ENCODE data around the gene PPP6C. TPM values are rescaled to one million over a fixed set of nuclear protein-coding genes. Genes with fewer than 3 reads are reported as not detected.
"Not testable (repeated sequence)": the region's sequence is repeated elsewhere in the genome, so short reads cannot be mapped to it uniquely, and the experiment has no call there.

The PPP6C gene
- 10 to 100 TPM; 45.3 to 64.6 (median 53.3) TPM for polyA plus RNA-seq (ENCODE audit: insufficient read length in 4 of 4)

DNA sequence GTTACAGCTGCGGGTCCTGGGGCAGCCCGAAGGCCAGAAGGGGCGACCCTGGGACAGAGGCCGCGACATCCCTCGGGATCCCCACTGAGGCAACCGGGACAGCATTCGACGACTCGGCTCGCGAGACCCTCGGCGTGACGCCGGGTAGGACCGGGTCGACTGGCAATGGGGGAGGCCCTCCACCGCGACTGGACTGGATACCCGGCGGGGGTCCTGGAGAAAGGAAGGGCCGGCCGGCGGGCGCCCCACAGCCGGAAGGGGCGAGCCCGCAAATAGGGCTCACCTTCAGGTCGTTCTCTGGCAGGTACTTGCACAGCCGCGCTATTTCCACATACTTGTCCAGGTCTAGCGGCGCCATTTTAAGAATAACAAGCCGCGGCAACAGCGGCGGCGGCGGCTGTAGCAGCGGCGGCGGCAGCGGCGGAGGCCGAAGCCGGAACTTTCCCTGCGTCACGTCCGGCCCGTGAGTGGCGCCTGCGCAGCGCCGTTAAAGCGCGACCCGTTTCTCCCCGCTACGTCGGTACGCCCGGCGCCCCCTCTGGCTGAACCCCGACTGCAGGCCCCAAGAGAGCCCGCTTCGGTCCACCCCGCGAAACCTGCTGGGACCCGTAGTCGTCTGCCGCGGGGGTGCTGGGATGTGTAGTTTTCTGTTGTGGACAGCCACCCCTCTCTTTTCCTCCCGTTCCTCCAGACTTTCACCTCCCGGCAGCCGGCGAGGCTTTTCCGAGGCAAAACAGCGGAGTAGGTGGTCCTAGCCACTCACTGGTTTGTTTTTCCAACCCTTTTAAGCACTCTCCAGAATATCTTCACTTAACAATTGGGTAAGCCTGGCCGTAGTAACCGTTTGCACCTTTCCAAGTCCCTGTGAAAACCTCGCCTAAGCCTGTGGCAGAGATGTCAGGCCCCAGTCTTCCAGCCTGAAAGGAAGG, at the start of gene PPP6C:
Gene PPP6C, minus strand, starts transcription at position 443 of the 929 bp plus-strand sequence. Its CDS starts 85 bp downstream, at position 358.
- DNase-seq (ENCODE audit: low read depth in 4 of 4, low spot score in 2 of 4), result peak; percentile 75 to 92 (median 89)

DNA sequence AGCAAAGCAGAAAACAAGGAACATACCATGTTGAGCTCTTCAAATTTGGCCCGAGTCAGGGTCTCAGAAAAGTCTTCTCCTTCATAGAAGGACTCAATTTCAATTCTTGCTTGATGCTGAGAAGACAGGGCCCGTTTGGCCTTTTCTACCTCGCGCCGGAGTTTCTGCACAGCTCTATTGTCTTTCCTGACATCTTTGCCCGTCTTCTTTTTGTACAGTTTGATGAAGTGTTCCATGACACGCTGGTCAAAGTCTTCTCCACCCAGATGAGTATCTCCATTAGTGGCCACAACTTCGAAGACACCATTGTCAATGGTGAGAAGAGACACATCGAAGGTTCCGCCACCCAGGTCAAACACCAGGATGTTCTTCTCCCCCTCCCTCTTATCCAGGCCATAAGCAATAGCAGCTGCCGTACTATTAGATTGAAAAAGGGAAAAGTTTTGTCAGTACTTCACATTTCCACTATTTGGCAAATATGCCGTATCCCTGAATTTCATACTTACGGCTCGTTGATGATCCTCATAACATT, 49.4 kb upstream of the PPP6C start:
- no peak for DNase-seq (ENCODE audit: low read depth in 4 of 4, low spot score in 2 of 4)

GRCh38 chr9:125238127-125238914, 48.7 kb upstream of the PPP6C start:
- DNase-seq (ENCODE audit: low read depth in 4 of 4, low spot score in 2 of 4), result no peak

DNA sequence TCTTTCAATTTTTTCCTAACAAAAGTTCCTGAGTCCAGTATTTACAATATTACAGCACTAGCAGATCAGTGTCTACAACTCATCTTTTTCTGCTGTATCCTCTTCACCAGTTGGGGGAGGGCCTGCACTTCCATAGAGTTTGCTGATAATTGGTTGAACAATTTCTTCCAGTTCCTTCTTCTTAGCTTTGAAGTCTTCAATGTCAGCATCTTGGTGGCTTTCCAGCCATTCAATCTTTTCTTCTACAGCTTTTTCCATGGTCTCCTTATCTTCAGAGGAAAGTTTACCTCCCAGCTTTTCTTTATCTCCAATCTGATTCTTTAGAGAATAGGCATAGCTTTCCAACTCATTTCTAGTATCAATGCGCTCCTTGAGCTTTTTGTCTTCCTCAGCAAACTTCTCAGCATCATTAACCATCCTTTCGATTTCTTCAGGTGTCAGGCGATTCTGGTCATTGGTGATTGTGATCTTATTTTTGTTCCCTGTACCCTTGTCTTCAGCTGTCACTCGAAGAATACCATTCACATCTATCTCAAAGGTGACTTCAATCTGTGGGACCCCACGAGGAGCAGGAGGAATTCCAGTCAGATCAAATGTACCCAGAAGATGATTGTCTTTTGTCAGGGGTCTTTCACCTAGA, 47.0 kb upstream of the PPP6C start:
- DNase-seq (ENCODE audit: low read depth in 4 of 4, low spot score in 2 of 4), result not testable (repeated sequence)

DNA sequence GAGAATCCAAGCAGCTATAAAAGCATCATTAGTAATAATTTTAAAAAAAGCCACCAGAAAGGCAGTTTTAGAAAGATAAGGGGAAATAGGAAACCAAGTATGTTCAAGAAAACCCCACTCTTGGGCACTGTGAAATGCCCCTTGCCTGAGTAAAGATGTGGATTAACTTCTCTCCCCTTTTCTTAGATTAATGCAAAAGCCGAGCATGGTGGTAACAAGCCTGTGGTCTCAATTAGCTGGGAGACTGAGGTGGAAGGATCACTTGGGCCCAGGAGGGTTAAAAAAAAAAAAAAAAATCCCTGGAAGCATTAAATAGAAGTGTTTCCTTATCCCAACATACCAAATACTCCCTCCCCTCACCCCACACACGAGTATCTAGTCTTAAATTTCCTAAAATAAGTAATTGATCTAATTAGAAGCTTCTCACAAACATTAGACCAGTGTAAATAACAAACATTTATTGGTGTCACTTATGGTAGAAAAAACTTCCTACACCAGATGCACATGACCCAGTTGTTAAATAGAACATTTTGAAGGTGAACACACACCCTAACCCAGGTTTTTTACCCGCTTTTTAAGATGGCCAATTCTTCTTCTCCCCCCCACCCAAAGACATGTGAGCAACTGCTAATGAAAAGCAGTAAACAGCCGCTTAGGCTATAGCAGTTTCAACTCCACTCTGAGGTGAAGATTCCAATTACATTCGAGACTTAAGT, 46.4 kb upstream of the PPP6C start:
- no peak for DNase-seq (ENCODE audit: low read depth in 4 of 4, low spot score in 2 of 4)

DNA sequence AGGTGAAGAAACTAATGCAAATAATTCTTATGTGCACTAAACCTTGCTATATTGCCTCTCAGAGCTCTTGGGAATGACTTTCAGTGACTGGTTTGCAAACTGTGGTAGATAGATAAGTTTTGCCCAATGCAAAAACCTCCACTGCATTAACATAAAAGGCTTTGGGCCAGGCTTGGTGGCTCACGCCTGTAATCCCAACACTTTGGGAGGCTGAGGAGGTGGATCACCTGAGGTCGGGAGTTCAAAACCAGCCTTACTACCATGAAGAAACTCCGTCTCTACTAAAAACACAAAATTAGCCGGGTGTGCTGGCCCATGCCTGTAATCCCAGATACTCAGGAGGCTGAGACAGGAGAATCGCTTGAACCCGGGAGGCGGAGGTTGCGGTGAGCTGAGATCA, 44.5 kb upstream of the PPP6C start:
- not testable (repeated sequence) for DNase-seq (ENCODE audit: low read depth in 4 of 4, low spot score in 2 of 4)

DNA sequence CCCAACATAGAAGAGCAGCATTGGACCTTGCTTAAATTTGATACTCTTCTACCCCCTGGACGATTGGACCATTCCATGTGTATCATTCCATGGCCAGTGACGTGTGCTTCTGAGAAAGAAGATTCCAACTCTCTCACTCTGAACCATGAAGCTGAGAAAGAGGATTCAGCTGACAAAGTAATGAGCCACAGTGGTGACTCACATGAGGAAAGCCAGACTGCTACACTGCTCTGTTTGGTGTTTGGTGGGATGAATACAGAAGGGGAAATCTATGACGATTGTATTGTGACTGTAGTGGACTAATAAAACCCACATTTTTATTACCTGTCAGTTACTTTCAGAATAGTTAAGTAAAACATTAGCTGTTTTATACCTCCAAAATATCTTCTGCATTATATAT, 44.1 kb upstream of the PPP6C start:
- no peak for DNase-seq (ENCODE audit: low read depth in 4 of 4, low spot score in 2 of 4)

- DNase-seq (ENCODE audit: low read depth in 4 of 4, low spot score in 2 of 4), result no peak
Observed at GRCh38 chr9:125227761-125228160, 38.2 kb upstream of the PPP6C start.

DNA sequence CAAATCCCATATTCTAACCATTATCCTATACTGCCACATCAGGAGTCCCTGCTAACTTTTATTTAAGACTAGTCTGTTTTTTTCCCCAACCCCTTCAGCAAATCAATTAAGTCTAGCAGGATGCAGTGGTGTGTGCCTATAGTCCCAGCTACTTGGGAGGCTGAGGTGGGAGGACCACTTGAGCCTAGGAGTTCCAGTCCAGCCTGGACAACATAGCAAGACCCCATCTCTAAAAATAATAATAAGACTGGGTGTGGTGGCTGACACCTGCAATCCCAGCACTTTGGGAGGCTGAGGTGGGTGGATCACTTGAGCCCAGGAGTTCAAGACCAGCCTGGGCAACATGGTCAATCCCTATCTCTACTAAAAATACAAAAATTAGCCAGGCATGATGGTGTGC, 35.3 kb upstream of the PPP6C start:
- DNase-seq (ENCODE audit: low read depth in 4 of 4, low spot score in 2 of 4), result not testable (repeated sequence)

DNA sequence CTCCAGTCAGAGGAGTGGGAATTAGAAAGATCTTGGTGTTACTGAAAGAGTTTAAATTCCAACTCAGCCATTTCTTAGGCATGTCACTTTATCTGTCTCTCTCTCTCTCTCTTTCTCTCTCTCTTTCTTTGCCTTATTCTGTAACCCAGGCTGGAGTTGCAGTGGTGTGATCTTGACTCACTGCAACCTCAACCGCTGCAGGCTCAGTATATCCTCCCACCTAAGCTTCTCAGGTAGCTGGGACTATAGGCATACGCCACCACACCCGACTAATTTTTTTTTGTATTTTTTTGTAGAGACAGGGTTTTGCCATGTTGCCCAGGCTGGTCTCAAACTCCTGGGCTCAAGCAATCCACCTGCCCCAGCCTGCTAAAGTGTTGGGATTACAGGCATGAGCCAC, 29.0 kb upstream of the PPP6C start:
- DNase-seq (ENCODE audit: low read depth in 4 of 4, low spot score in 2 of 4), result no peak

DNA sequence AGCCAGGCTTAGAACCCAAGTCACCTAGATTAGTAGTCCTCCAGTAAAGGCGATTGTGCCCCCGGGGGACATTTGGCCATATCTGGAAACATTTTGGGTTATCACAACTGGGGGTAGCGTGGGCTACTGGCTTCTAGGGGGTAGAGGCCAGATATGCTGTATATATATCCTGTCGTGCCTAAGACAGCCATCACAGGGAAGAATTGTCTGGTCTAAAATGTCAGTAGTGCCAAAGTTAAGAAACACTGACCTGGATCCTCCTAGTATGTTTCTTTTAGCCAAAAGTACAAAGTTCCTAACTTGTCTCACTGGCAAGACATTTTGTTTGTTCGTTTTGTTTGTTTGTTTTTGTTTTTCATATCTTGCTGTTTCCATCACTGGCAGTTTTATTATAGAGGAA, 24.6 kb upstream of the PPP6C start:
- no peak for DNase-seq (ENCODE audit: low read depth in 4 of 4, low spot score in 2 of 4)

GRCh38 chr9:125204477-125204876, 14.9 kb upstream of the PPP6C start:
- no peak for DNase-seq (ENCODE audit: low read depth in 4 of 4, low spot score in 2 of 4)

- no peak for DNase-seq (ENCODE audit: low read depth in 4 of 4, low spot score in 2 of 4)
Observed at GRCh38 chr9:125202846-125203618, 13.4 kb upstream of the PPP6C start.

DNA sequence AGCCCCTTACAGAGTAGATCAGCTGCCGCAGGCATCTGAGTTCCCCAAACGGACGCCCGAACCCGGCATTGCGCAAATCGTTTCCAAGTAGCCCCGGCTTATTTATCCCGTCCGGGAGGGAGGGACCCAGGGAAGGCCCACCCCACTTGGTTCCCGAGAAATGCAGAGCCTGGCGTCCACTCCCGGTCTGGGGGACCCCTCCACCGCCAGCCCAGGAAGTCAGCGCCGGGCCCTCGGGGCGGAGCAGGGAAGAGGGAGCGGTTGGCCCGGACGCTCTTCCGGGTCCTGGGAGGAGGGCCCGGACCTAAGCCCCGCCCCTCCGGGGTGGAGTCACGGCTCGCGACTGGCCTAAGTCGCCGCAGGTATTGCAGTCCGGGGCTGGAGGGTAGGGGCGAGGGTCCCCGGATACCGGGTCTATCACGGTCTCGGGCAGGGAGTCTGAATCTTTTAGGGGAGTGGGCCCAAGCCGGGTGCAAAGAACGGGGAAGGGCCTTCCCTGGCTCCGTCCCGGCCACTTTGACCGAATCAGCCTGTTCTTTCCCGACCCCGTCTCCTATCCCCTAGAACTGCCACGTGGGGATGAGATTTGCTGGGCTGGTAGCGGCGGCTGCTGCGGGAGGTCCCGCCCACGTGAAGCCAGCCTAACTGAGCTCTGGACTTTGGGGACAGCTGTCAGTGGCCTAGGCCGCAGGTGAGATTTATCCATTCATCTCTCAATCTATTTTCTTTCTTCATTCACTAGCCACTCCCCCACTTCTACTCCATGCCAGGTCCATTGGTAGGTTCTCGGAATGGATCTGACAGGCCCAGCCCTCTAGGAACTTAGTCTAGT, 10.8 kb upstream of the PPP6C start, which contains the start of gene RABEPK:
Gene RABEPK, plus strand, starts transcription at position 327 of the 832 bp plus-strand sequence. CDS start 2,472 bp downstream, outside the sequence.
- peak; percentile 81 to 91 (median 86) for DNase-seq (ENCODE audit: low read depth in 4 of 4, low spot score in 2 of 4)

DNA sequence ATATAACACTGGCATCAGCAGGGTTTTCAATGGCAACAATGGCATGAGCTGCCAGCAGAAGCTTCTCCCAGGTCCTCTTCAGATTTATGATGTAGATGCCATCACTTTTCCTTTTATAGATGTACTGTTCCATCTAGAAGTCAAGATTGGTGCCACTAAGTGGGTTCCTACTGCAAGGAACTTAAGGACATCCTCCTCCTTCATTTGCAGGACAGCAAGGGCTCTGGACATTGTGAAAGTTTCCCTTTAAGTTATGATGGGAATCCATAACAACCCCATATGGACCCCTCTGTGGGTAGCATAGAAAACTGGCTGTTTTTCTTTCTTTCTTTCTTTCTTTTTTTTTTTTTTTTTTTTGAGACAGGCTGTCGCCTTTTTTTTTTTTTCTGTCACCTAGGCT, 6.0 kb upstream of the PPP6C start:
- not testable (repeated sequence) for DNase-seq (ENCODE audit: low read depth in 4 of 4, low spot score in 2 of 4)

DNA sequence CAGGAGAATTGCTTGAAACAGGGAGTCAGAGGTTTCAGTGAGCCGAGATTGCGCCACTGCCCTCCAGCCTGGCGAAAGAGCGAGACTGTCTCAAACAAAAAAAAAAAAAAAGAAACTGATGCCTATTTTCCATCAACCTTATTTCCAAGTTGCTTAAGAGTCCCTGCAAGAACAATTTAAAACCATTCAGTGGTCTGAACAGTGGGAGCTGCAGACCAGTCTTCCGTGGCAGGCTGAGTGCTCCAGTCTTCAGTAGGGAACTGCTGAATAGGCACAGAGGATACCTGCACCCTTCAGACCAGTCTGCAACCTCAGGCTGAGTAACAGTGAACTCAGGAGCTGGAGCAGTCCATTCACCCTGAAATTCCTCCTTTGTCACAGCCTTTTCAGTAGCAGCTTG, 4.9 kb upstream of the PPP6C start:
- DNase-seq (ENCODE audit: low read depth in 4 of 4, low spot score in 2 of 4), result not testable (repeated sequence)

DNA sequence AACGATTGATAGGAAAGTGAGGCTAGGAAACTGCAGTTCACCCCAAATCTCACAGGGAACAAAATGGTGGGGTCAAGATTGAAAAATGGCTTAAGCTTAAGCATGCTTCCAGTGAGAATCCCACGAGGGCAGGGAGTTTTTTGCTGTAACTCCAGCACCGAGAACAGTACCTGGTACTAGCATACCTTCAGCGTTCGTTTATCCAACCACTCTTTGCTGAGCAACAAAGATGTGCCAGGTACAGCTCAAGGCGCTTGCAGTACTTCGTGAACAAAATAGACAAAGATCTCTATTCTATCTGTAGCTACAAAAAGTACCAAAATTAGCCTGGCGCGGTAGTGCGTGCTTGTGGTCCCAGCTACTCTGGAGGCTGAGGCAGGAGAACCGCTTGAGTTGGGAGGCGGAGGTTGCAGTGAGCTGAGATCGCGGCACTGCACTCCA, 778 bp upstream of the PPP6C start:
- DNase-seq (ENCODE audit: low read depth in 4 of 4, low spot score in 2 of 4), result no peak

- no peak for DNase-seq (ENCODE audit: low read depth in 4 of 4, low spot score in 2 of 4)
Observed at GRCh38 chr9:125189011-125189360, 617 bp downstream of the PPP6C start.

All from left renal cortex interstitium (tissue), 4 donors.